Stimulated activated CD4-positive, alpha-beta T cell treated with anti-CD3 and anti-CD28 coated beads, Interleukin-1b, Interleukin-23, amount 100 ng/mL, for 4 hours (primary cell): Measurements from ENCODE around the gene RBMX.
A peak's percentile ranks its signal among the peaks of the same experiment; 100 is the strongest.
"Not testable (repeated sequence)": the region's sequence is repeated elsewhere in the genome, so short reads cannot be mapped to it uniquely, and the experiment has no call there.

Experiments
- DNase-seq, 2 donors: peaks; one replicate each; pipeline ENCODE4 v3.0.0-alpha.2; 2020; ENCODE audit warnings: low read depth in 2 of 2

Gene RBMX

GRCh38 chrX:136878423-136878822 lies 2.1 kb downstream of the RBMX start:
- DNase-seq = no peak

DNA sequence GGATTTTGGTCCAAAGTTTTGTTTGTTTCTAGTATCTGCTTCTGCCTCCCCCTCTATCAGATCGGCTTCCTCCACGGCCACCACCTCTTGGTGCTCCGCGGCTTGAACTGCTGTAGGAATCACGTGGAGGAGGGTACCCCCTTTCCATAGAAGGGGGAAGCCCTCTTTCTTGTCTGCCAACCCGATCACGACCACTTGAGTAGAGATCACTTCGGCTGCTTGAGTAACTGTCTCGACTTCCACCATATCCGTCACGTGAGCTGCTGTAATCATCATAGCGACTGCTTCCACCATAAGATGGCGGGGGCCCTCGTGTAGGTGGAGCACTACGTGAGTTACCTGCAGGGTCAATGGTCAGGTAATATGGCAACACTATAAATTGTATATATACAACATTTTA lies 6.4 kb downstream of the RBMX start:
- DNase-seq = not testable (repeated sequence)

GRCh38 chrX:136873210-136873609 lies 7.3 kb downstream of the RBMX start:
- not testable (repeated sequence) for DNase-seq

GRCh38 chrX:136872091-136872700 lies 8.3 kb downstream of the RBMX start:
- no peak for DNase-seq

- no peak for DNase-seq
Observed at GRCh38 chrX:136870064-136870463, 10.5 kb downstream of the RBMX start.

- no peak for DNase-seq
Observed at GRCh38 chrX:136868283-136869055, 12.1 kb downstream of the RBMX start.

DNA sequence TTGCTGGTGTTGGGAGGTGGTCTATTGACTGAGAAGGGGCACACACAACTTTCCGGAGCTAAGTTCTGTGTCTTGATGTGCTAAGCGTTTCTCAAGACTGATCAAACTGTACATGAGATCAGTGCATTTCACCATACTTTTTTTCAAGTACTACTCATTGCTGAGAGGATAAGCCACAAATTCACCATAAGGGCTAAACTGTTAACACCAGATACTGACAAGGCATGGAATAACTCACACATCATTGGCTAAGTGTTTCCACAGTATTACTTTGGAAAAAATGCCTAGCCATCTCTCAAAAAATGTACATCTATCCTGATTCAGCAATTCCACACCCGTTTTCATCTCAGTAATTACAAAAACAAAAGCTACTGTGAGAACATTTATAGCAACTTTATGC lies 13.0 kb downstream of the RBMX start:
- no peak for DNase-seq

- no peak for DNase-seq
Observed at GRCh38 chrX:136867096-136867491, 13.4 kb downstream of the RBMX start.

- DNase-seq = no peak
Observed at GRCh38 chrX:136866337-136867095, 14.0 kb downstream of the RBMX start.

GRCh38 chrX:136865270-136866158 lies 15.0 kb downstream of the RBMX start:
- DNase-seq = peak in 1 of 2 donors; percentile 8

DNA sequence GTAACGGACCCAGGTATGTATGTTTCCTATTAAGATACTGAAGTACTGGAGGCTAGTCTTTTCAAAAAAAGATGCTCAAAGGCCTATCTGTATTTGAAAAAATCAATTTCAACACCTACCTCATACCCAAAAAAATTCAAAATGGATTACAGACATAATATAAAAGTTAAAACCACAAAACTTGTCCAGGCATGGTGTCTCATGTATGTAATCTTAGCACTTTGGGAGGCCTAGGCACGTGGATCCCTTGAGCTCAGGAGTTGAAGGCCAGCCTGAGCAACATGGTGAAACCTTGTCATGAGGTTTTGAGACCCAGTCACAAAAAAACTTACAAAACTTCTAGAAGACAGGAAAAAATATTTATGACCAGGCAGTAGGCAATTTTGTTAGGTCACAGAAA lies 16.7 kb downstream of the RBMX start:
- DNase-seq = no peak

- DNase-seq = no peak
Observed at GRCh38 chrX:136862546-136862945, 18.0 kb downstream of the RBMX start.

GRCh38 chrX:136861877-136862276 lies 18.6 kb downstream of the RBMX start:
- DNase-seq = no peak

GRCh38 chrX:136858007-136858756 lies 22.3 kb downstream of the RBMX start:
- DNase-seq = no peak

DNA sequence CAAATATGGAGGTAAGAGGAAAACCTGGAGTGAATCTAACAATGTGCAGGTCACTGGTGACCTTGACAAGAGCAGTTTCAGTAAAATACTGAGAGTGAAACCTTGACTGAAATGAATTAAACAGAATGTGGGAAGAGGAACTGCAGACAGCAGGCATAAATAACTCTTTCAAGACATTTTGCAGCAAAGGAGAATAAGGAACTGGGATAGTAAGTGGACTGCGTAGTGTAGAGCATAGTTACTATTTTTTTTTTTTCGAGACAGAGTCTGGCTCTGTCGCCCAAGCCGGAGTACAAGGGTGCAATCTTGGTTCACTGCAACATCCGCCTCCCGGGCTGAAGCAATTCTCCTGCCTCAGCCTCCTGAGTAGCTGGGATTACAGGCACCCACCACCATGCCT lies 24.0 kb downstream of the RBMX start:
- DNase-seq = no peak

DNA sequence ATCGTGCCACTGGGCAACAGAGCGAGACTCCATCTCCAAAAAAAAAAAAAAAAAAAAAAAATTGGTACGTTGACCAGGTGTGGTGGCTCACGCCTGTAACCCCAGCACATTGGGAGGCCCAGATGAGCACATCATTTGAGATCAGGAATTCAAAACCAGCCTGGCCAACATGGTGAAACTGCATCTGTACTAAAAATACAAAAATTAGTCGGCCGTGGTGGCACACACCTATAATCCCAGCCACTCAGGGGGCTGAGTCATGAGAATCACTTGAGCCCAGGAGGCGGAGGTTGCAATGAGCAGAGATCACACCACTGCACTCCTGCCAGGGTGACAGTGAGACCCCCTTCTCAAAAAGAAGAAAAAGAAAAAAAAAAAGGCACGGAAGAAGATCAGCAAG lies 24.5 kb downstream of the RBMX start:
- DNase-seq = no peak

DNA sequence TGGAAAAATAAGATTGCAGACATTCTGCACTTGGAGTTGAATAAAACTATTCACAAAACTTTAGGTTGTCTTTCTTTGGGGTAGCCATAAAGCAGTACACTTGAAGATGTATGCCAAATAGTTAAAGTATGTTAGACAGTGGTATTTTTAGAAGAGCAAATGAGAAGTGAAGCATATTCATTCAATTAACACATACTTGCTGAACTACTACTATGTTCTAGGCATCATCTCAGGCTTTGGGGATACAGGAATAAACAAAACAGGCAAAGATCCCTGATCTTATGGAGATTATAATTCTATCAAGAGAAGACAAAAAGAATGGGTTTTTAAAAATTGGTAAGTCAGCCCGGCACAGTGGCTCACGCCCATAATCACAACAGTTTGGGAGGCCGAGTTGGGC lies 29.0 kb downstream of the RBMX start:
- no peak for DNase-seq

- DNase-seq = no peak
Observed at GRCh38 chrX:136850441-136851175, 29.9 kb downstream of the RBMX start.

DNA sequence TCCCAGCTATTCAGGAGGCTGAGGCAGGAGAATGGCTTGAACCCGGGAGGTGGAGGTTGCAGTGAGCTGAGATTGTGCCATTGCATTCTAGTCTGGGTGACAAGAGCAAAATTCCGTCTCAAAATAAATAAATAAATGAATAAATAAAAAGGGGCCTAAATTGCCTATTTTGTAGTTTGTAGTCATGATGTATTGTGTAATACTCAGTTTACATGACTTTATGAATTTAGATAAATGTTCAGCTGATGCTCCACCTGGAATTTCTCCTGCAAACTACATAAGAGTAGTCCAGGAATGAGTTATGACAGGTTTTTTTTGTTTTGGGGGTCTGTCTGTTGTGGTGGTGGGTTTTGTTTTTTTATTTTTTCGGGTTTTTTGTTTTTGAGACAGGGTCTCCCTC lies 31.1 kb downstream of the RBMX start:
- DNase-seq = no peak

GRCh38 chrX:136847874-136848273 lies 32.7 kb downstream of the RBMX start:
- DNase-seq = no peak
